Thyroid gland (tissue), 4 donors: Measurements from ENCODE around the gene ADAM12. TPM values are rescaled to one million over a fixed set of nuclear protein-coding genes. Genes with fewer than 3 reads are reported as not detected.
A peak's percentile ranks its signal among the peaks of the same experiment; 100 is the strongest.

ENCODE experiments used
- DNase-seq, 2 donors: peaks; one replicate each; pipeline ENCODE4 v3.0.0-alpha.2; 2019
- H3K27ac ChIP-seq, 3 donors: fragments of 200-600 bp; sonication (generic); 1 replicate in 2 of 3; 2 replicates in 1 of 3; pipeline ENCODE4 v1.5.1; 2016 to 2019; ENCODE audit warnings: mild to moderate bottlenecking in 1 of 3, moderate library complexity in 1 of 3
- H3K27me3 ChIP-seq: fragments of 200-600 bp; sonication (generic); one replicate; pipeline ENCODE4 v1.5.1; 2019
- H3K36me3 ChIP-seq, 2 donors: fragments of 200-600 bp; sonication (generic); one replicate each; pipeline ENCODE4 v1.5.1; 2016 to 2019
- H3K4me1 ChIP-seq, 2 donors: fragments of 200-600 bp; sonication (generic); one replicate each; pipeline ENCODE4 v1.5.1; 2017 to 2019
- H3K4me3 ChIP-seq, 3 donors: fragments of 200-600 bp; sonication (generic); replicated peaks in 1 of 3; 1 replicate in 2 of 3; 2 replicates in 1 of 3; pipeline ENCODE4 v1.5.1; 2016; ENCODE audit warnings: mild to moderate bottlenecking in 1 of 3
- H3K9me3 ChIP-seq: fragments of 200-600 bp; sonication (generic); one replicate; pipeline ENCODE4 v1.5.1; 2017
- CTCF ChIP-seq, 6 experiments: fragments of 200-600 bp in 3 of 6; fragments of 450-650 bp in 3 of 6; sonication (generic) in 3 of 6; IDR thresholded peaks; one replicate each; pipeline ENCODE4 v1.5.1; 2016 to 2019; ENCODE audit warnings: antibody characterized with exemption in 6 of 6, mild to moderate bottlenecking in 2 of 6, inconsistent platforms in 1 of 6, moderate library complexity in 1 of 6
- POLR2A ChIP-seq, 2 donors: fragments of 450-650 bp; IDR thresholded peaks; one replicate each; pipeline ENCODE4 v1.6.1; 2017; ENCODE audit warnings: antibody characterized with exemption in 2 of 2, mild to moderate bottlenecking in 2 of 2, moderate library complexity in 1 of 2
- WGBS, 2 donors: methylation state at CpG; one replicate each; pipeline ENCODE4 v1.1.5; 2017; 5-methylcytosine and 5-hydroxymethylcytosine counted together
- intact Hi-C: fragments of 100-400 bp; cut with DNase I; formaldehyde crosslinking; loops from one replicate; pipeline ENCODE4 v1.15.1; 2023
- total RNA-seq, 4 donors: library from RNA; depleted of rRNA; stranded (reverse); fragments of >200 nt; gene quantifications; one replicate each; pipeline ENCODE4 v1.2.3, GENCODE V29; 2016

Gene ADAM12
- total RNA-seq, 4 donors from 2014 or later = 0.20 to 0.94 (median 0.63) TPM

- 92 to 97% methylated on average over 7 of the region's 7 CpGs for WGBS, 2 donors
- Histone ChIP-seq H3K9me3 (no peaks in the 10 kb centered on the region), H3K36me3 (no peaks in the 10 kb centered on the region), H3K27ac (no peak overlapping the region), H3K4me1 (no peaks in the 10 kb centered on the region), H3K4me3 (no peak overlapping the region), H3K27me3 (no peaks in the 10 kb centered on the region)
- DNase-seq = no peak
- intact Hi-C loops = no loop called here
- TF ChIP-seq POLR2A (IDR thresholded peaks at IDR 0.05) = no peak
- no peak for TF ChIP-seq CTCF (IDR thresholded peaks at IDR 0.05)
Measured at GRCh38 chr10:126009650-126010049, 378.6 kb downstream of the ADAM12 start.

GRCh38 chr10:126006906-126007305, 381.4 kb downstream of the ADAM12 start:
- H3K27me3 ChIP-seq = no peaks in the 10 kb centered on the region
- no peak for TF ChIP-seq CTCF (IDR thresholded peaks at IDR 0.05)
- TF ChIP-seq POLR2A (IDR thresholded peaks at IDR 0.05) = no peak
- no peaks in the 10 kb centered on the region for H3K9me3 ChIP-seq
- no peaks in the 10 kb centered on the region for H3K36me3 ChIP-seq
- H3K4me1 ChIP-seq = no peaks in the 10 kb centered on the region
- no peak for DNase-seq
- intact Hi-C loops = no loop called here
- 91 to 95% methylated on average over 2 of the region's 2 CpGs for WGBS, 2 donors
- H3K27ac ChIP-seq = no peak overlapping the region
- no peak overlapping the region for H3K4me3 ChIP-seq

GRCh38 chr10:126006264-126006663, 382.0 kb downstream of the ADAM12 start:
- H3K9me3 ChIP-seq = no peaks in the 10 kb centered on the region
- H3K36me3 ChIP-seq = no peaks in the 10 kb centered on the region
- no peaks in the 10 kb centered on the region for H3K27me3 ChIP-seq
- DNase-seq = no peak
- H3K4me1 ChIP-seq = no peaks in the 10 kb centered on the region
- H3K4me3 ChIP-seq = no peak overlapping the region
- WGBS, 2 donors = 76 to 96% methylated on average over 5 of the region's 5 CpGs
- H3K27ac ChIP-seq = no peak overlapping the region
- intact Hi-C loops = no loop called here
- no peak for TF ChIP-seq POLR2A (IDR thresholded peaks at IDR 0.05)
- no peak for TF ChIP-seq CTCF (IDR thresholded peaks at IDR 0.05)

- WGBS, 2 donors = 84 to 86% methylated on average over 8 of the region's 8 CpGs
- Histone ChIP-seq H3K27ac (no peak overlapping the region), H3K9me3 (no peaks in the 10 kb centered on the region), H3K36me3 (no peaks in the 10 kb centered on the region), H3K4me1 (no peaks in the 10 kb centered on the region), H3K27me3 (no peaks in the 10 kb centered on the region), H3K4me3 (no peak overlapping the region)
- intact Hi-C loops = no loop called here
- no peak for DNase-seq
- TF ChIP-seq CTCF (IDR thresholded peaks at IDR 0.05) (no peak), POLR2A (IDR thresholded peaks at IDR 0.05) (no peak)
Measured at GRCh38 chr10:126004752-126005151, 383.5 kb downstream of the ADAM12 start.

- no peaks in the 10 kb centered on the region for H3K36me3 ChIP-seq
- H3K4me1 ChIP-seq = no peaks in the 10 kb centered on the region
- intact Hi-C loops = no loop called here
- TF ChIP-seq POLR2A (IDR thresholded peaks at IDR 0.05) = no peak
- no peak for TF ChIP-seq CTCF (IDR thresholded peaks at IDR 0.05)
- H3K9me3 ChIP-seq = no peaks in the 10 kb centered on the region
- DNase-seq = peak; percentile 6 to 8
- no peak overlapping the region for H3K4me3 ChIP-seq
- H3K27ac ChIP-seq = no peak overlapping the region
- no peaks in the 10 kb centered on the region for H3K27me3 ChIP-seq
- 90 to 91% methylated on average over 2 of the region's 2 CpGs for WGBS, 2 donors
Measured at GRCh38 chr10:126001576-126001975, 386.7 kb downstream of the ADAM12 start.
